GM21447 (cell line): Measurements from ENCODE around the gene MEIOSIN.

Experiments
- ATAC-seq: cut with Tn5 transposase; IDR thresholded peaks from one replicate; pipeline ENCODE4 v1.9.1; 2021; ENCODE audit not compliant: unreplicated experiment

MEIOSIN gene

GRCh38 chr19:45764945-45765701, 31.9 kb downstream of the MEIOSIN start:
- no peak for ATAC-seq

GRCh38 chr19:45765702-45766295, 32.6 kb downstream of the MEIOSIN start:
- ATAC-seq = no peak

- ATAC-seq = no peak
Observed at GRCh38 chr19:45766296-45766868, 33.1 kb downstream of the MEIOSIN start.

- ATAC-seq = no peak
Observed at GRCh38 chr19:45766869-45767346, 33.7 kb downstream of the MEIOSIN start.

- no peak for ATAC-seq
Observed at GRCh38 chr19:45767410-45767880, 34.2 kb downstream of the MEIOSIN start.

- no peak for ATAC-seq
Observed at GRCh38 chr19:45767881-45768654, 34.8 kb downstream of the MEIOSIN start.

GRCh38 chr19:45768655-45768983, 35.4 kb downstream of the MEIOSIN start:
- ATAC-seq = no peak

GRCh38 chr19:45768984-45769782, 35.9 kb downstream of the MEIOSIN start, which contains the start of gene SIX5:
Gene SIX5 (minus strand): TSS chr19:45769252. CDS start chr19:45768844, 408 bp downstream.
- peak; percentile 43 for ATAC-seq

- no peak for ATAC-seq
Observed at GRCh38 chr19:45769821-45770191, 36.6 kb downstream of the MEIOSIN start.

- peak; percentile 53 for ATAC-seq
Observed at GRCh38 chr19:45770192-45771101, 37.2 kb downstream of the MEIOSIN start.

- no peak for ATAC-seq
Observed at GRCh38 chr19:45771311-45771933, 38.2 kb downstream of the MEIOSIN start.

GRCh38 chr19:45772130-45772840, 39.0 kb downstream of the MEIOSIN start:
- ATAC-seq = no peak

GRCh38 chr19:45772912-45773311, 39.7 kb downstream of the MEIOSIN start:
- ATAC-seq = no peak

- ATAC-seq = no peak
Observed at GRCh38 chr19:45773384-45773783, 40.1 kb downstream of the MEIOSIN start.

- no peak for ATAC-seq
Observed at GRCh38 chr19:45774765-45775164, 41.5 kb downstream of the MEIOSIN start.

- no peak for ATAC-seq
Observed at GRCh38 chr19:45777395-45777961, 44.2 kb downstream of the MEIOSIN start.

GRCh38 chr19:45778010-45778661, 44.9 kb downstream of the MEIOSIN start:
- ATAC-seq = no peak
